Stomach smooth muscle (tissue), 2 donors: ENCODE data around the gene MAP4.
A peak's percentile ranks its signal among the peaks of the same experiment; 100 is the strongest.
"Not testable (repeated sequence)": the region's sequence is repeated elsewhere in the genome, so short reads cannot be mapped to it uniquely, and the experiment has no call there.

ENCODE experiments used
- H3K27ac ChIP-seq: one replicate; pipeline ENCODE4 v1.7.0; 2013; ENCODE audit warnings: mild to moderate bottlenecking, low read length, inconsistent platforms
- H3K27me3 ChIP-seq, 2 donors: one replicate each; pipeline ENCODE4 v1.7.0; 2013; ENCODE audit warnings: low read length in 2 of 2; ENCODE audit not compliant: insufficient read depth in 2 of 2, control insufficient read depth in 1 of 2
- H3K36me3 ChIP-seq, 2 donors: one replicate each; pipeline ENCODE4 v1.7.0; 2013; ENCODE audit warnings: low read length in 2 of 2; ENCODE audit not compliant: control insufficient read depth in 2 of 2, insufficient read depth in 2 of 2
- H3K4me1 ChIP-seq: one replicate; pipeline ENCODE4 v1.7.0; 2013; ENCODE audit warnings: low read length; ENCODE audit not compliant: control insufficient read depth, insufficient read depth
- H3K4me3 ChIP-seq, 2 donors: one replicate each; pipeline ENCODE4 v1.7.0; 2013; ENCODE audit warnings: low read length in 2 of 2
- H3K9ac ChIP-seq, 2 donors: one replicate each; pipeline ENCODE4 v1.7.0; 2013; ENCODE audit warnings: low read length in 2 of 2, mild to moderate bottlenecking in 1 of 2
- H3K9me3 ChIP-seq, 2 donors: one replicate each; pipeline ENCODE4 v1.7.0; 2013; ENCODE audit warnings: low read length in 2 of 2; ENCODE audit not compliant: control insufficient read depth in 2 of 2
- donor health status: healthy.
- donor health status: Pancreatic carcinoma.

The MAP4 gene

GRCh38 chr3:47896736-47897135 lies 119.5 kb downstream of the MAP4 start:
- H3K36me3 ChIP-seq, result peaks cover 2 to 11% of the 10 kb centered on the region in 2 donors
- peaks cover 10% of the 10 kb centered on the region for H3K4me1 ChIP-seq

GRCh38 chr3:47895241-47895640 lies 121.0 kb downstream of the MAP4 start:
- H3K27ac ChIP-seq, result no peak overlapping the region
- H3K36me3 ChIP-seq, result peaks cover 3 to 17% of the 10 kb centered on the region in 2 donors
- H3K9me3 ChIP-seq, result no peaks in the 10 kb centered on the region
- H3K4me3 ChIP-seq, result no peak overlapping the region
- peaks cover 21% of the 10 kb centered on the region for H3K4me1 ChIP-seq
- H3K9ac ChIP-seq, result no peak overlapping the region
- H3K27me3 ChIP-seq, result no peaks in the 10 kb centered on the region

More at GRCh38 chr3:47896736-47897135, 119.5 kb downstream of the MAP4 start:
- Histone ChIP-seq H3K9ac (no peak overlapping the region), H3K9me3 (no peaks in the 10 kb centered on the region), H3K27me3 (no peaks in the 10 kb centered on the region), H3K4me3 (no peak overlapping the region), H3K27ac (no peak overlapping the region)

DNA sequence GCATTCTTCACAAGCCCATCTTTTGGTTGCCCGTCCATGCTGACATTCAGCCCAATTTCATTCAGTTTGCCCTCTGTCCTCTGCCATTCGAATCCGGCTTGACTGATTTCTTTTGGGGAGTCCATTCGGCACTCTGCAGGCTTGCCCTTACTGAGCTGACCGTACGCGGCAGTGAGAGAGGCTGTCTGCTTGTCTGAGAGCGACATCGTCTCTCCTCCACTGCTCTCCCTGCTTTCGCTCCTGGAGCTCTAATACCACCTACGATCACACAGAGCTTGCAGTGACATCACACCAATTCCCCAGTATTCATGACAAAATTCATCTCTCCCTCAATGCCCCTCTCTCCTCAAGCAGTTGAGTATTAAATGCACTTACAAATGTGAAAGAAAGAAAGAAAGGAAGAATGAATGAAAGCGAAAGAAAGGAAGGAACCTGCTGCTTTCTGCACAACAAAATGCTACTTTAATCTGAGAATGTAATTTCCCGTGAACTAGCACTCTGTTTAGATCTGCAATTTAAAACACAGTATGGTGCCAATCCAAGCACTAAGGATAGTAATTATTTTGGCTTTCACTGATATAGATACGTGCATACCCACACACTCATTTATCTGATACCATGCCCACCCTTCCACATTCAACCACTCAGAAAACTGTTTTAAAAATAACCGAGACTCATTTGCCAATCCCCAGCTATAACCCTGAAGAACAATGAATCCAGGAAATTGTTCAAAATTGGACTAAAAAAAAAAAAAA lies 123.8 kb downstream of the MAP4 start:
- no peak overlapping the region for H3K9ac ChIP-seq
- H3K27ac ChIP-seq, result peak overlapping the region; percentile 79
- peaks cover 3 to 14% of the 10 kb centered on the region in 2 donors for H3K36me3 ChIP-seq
- H3K9me3 ChIP-seq, result no peaks in the 10 kb centered on the region
- H3K27me3 ChIP-seq, result no peaks in the 10 kb centered on the region
- H3K4me1 ChIP-seq, result peaks cover 21% of the 10 kb centered on the region
- no peak overlapping the region for H3K4me3 ChIP-seq

GRCh38 chr3:47891613-47892005 lies 124.6 kb downstream of the MAP4 start:
- H3K9me3 ChIP-seq, result no peaks in the 10 kb centered on the region
- no peak overlapping the region for H3K9ac ChIP-seq
- peaks cover 3 to 12% of the 10 kb centered on the region in 2 donors for H3K36me3 ChIP-seq
- peaks cover 21% of the 10 kb centered on the region for H3K4me1 ChIP-seq
- peak overlapping the region in 1 of 2 donors; percentile 40 for H3K4me3 ChIP-seq
- no peaks in the 10 kb centered on the region for H3K27me3 ChIP-seq
- peak overlapping the region; percentile 79 for H3K27ac ChIP-seq

DNA sequence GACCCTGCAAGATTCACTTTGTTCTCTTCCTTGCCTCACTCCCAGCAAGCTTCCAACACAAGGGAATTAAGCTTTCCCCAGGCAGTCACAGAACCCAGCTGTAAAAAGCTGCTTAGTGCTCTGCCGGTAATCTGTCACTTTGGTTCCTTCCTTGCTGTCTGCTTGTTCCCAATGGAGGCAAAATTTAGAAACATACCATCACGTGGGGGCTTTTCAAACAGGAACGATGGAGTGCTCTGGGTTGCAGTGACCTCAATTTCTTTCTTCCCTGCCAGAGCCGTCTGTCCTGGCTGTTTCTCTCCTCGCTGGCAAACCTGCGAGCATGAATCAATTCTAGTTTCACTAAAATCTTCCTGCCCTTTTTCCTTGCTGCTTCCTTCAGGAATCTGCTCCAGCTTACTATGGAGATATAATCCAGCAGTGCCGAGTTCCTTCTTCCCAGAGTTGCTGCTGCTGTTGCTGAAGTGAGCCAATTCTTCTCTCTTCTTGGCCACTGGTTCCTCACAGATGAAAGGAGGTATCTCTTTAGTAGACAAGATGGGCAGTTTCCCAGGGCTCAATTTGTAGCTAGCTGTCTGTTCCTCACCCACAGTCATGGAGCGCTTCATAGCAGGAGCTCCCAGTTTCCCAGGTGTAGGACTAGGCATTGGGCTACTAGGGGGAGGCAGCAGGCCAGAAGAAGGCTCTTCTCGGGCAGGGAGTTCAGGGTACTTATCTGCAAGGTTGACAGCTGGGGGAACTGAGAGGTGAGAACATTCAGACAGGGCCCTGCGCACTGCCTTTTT lies 125.2 kb downstream of the MAP4 start:
- H3K27me3 ChIP-seq, result no peaks in the 10 kb centered on the region
- peaks cover 3 to 11% of the 10 kb centered on the region in 2 donors for H3K36me3 ChIP-seq
- peak overlapping the region; percentile 40 for H3K4me3 ChIP-seq
- H3K4me1 ChIP-seq, result peaks cover 21% of the 10 kb centered on the region
- H3K9me3 ChIP-seq, result no peaks in the 10 kb centered on the region
- H3K27ac ChIP-seq, result peak overlapping the region; percentile 79
- H3K9ac ChIP-seq, result peak overlapping the region in 1 of 2 donors; percentile 51

GRCh38 chr3:47890126-47890827 lies 125.9 kb downstream of the MAP4 start:
- Histone ChIP-seq H3K36me3 (peaks cover 3 to 10% of the 10 kb centered on the region in 2 donors), H3K27ac (peak overlapping the region; percentile 79), H3K4me1 (peaks cover 21% of the 10 kb centered on the region), H3K9ac (peak overlapping the region in 1 of 2 donors; percentile 13), H3K4me3 (peak overlapping the region; percentile 3 to 40), H3K9me3 (no peaks in the 10 kb centered on the region), H3K27me3 (no peaks in the 10 kb centered on the region)

DNA sequence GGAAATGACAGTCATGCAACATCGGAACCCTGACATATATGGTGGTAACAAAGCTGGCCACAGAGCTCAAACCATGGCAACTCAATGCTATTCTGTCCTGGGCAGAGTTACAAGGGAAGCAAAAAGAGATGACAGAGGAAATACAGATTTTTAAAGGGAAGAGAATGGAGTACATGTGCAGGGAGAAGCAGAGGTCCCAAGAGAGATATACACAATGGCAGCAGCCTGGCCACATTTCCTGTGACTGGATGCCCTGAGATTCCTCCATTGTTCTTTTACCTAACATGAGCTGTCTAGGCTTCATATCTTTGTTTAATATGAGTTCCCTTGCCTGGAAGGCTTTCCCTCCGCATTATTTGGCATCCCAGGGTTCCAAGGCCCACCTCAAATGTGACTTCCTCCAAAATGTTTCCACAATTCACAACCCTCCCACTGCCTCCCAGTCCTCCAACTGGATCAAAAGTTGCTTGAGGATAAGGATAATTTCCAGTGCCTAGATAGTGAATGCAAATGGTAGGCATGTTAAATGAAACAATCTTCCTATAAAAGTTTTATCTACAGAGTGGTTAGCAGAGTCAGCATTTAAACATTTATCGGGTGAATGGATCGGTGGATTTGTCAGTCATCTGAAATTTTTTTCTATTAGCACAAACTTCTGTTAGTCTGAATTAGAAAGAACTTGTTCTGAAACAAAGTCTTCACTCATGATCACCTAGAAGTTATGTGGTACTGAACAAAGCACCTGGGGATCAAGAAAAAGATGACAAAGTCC lies 127.0 kb downstream of the MAP4 start:
- H3K27me3 ChIP-seq, result no peaks in the 10 kb centered on the region
- peaks cover 21% of the 10 kb centered on the region for H3K4me1 ChIP-seq
- no peak overlapping the region for H3K27ac ChIP-seq
- H3K9ac ChIP-seq, result no peak overlapping the region
- H3K9me3 ChIP-seq, result no peaks in the 10 kb centered on the region
- H3K4me3 ChIP-seq, result no peak overlapping the region
- peaks cover 8 to 18% of the 10 kb centered on the region in 2 donors for H3K36me3 ChIP-seq

- peaks cover 21% of the 10 kb centered on the region for H3K4me1 ChIP-seq
- not testable (repeated sequence) for H3K4me3 ChIP-seq, H3K9me3 ChIP-seq, H3K9ac ChIP-seq, H3K27me3 ChIP-seq, H3K27ac ChIP-seq
- H3K36me3 ChIP-seq, result peaks cover 8 to 18% of the 10 kb centered on the region in 2 donors
Observed at GRCh38 chr3:47887991-47888390, 128.2 kb downstream of the MAP4 start.

DNA sequence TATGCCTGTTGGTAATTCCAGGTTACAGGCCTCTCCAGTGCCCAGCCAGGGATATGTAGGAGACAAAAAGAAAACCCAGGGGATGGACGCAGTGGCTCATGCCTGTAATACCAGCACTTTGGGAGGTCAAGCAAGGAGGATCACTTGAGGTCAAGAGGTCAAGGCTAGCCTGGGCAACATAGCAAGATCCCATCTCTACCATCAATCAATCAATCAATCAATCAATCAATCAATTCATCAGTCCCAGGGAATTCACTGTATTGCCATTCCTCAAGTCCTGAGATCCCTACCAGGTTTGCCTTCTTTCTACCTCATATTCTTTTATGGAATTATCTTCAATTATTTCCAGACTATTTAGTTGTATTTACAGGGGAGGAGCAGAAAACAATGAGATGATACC lies 131.0 kb downstream of the MAP4 start:
- H3K9me3 ChIP-seq, result no peaks in the 10 kb centered on the region

DNA sequence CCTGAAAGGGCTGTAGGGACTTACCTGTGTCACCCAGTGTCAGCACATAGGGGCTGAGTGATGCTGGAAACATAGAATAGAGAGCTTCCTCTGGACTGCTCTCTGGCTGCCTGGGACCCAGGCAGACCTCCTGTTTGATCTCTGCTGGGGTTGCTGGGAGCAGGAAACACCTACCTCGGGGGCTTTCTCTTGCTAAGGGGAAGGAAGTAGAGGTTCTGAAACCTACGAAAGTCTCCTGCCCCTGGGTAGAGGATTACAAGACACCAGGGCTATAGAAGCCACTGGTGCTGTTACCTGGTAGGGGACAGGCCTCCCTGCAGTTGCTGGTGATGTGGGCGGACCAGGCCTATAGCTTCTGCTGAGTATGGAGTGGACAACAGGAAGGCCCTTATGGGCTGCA lies 131.6 kb downstream of the MAP4 start:
- peaks cover 4 to 8% of the 10 kb centered on the region in 2 donors for H3K36me3 ChIP-seq
- no peaks in the 10 kb centered on the region for H3K9me3 ChIP-seq
- no peak overlapping the region for H3K27ac ChIP-seq
- H3K27me3 ChIP-seq, result no peaks in the 10 kb centered on the region
- peaks cover 2% of the 10 kb centered on the region for H3K4me1 ChIP-seq
- H3K4me3 ChIP-seq, result no peak overlapping the region
- no peak overlapping the region for H3K9ac ChIP-seq

More for the DNA sequence above, 131.0 kb downstream of the MAP4 start:
- no peak overlapping the region for H3K27ac ChIP-seq
- no peak overlapping the region for H3K4me3 ChIP-seq
- no peak overlapping the region for H3K9ac ChIP-seq
- H3K4me1 ChIP-seq, result peaks cover 5% of the 10 kb centered on the region
- peaks cover 4 to 8% of the 10 kb centered on the region in 2 donors for H3K36me3 ChIP-seq
- no peaks in the 10 kb centered on the region for H3K27me3 ChIP-seq
